Heart right ventricle (tissue), 16 donors: ENCODE results near the gene GOLT1A. TPM values are rescaled to one million over a fixed set of nuclear protein-coding genes. Genes with fewer than 3 reads are reported as not detected.

Experiments used
- ATAC-seq, 8 donors: fragments of 200-7000 bp; cut with Tn5 transposase; one replicate each; pipeline ENCODE4 v1.9.1; 2020; ENCODE audit warnings: mild to moderate bottlenecking in 8 of 8, moderate library complexity in 8 of 8, moderate number of reproducible peaks in 1 of 8
- DNase-seq, 2 donors: peaks; one replicate each; pipeline ENCODE4 v3.0.0-alpha.2; 2020
- H3K27ac ChIP-seq, 10 donors: fragments of 200-600 bp; sonication (generic) in 2 of 10; one replicate each; pipeline versions ENCODE4 v1.5.0 to v1.8.0; 2020 to 2022; ENCODE audit warnings: mild to moderate bottlenecking in 3 of 10
- H3K27me3 ChIP-seq, 7 donors: fragments of 200-600 bp; one replicate each; pipeline ENCODE4 v1.8.0; 2021 to 2022; ENCODE audit warnings: mild to moderate bottlenecking in 2 of 7
- H3K36me3 ChIP-seq, 9 donors: fragments of 200-600 bp; sonication (generic) in 1 of 9; one replicate each; pipeline versions ENCODE4 v1.5.0 to v1.8.0; 2020 to 2022; ENCODE audit warnings: mild to moderate bottlenecking in 2 of 9
- H3K4me1 ChIP-seq, 9 donors: fragments of 200-600 bp; sonication (generic) in 1 of 9; one replicate each; pipeline versions ENCODE4 v1.5.0 to v1.8.0; 2020 to 2022; ENCODE audit warnings: mild to moderate bottlenecking in 4 of 9
- H3K4me3 ChIP-seq, 10 donors: fragments of 200-600 bp; sonication (generic) in 2 of 10; one replicate each; pipeline versions ENCODE4 v1.5.0 to v1.8.0; 2020 to 2022; ENCODE audit warnings: mild to moderate bottlenecking in 7 of 10, moderate library complexity in 2 of 10
- H3K9me3 ChIP-seq, 11 donors: fragments of 200-600 bp in 10 of 11; sonication (generic) in 2 of 11; one replicate each; pipeline versions ENCODE4 v1.5.0 to v1.8.0; 2013 to 2022; ENCODE audit warnings: mild to moderate bottlenecking in 2 of 11, control low read depth in 1 of 11, moderate library complexity in 1 of 11
- WGBS, 2 donors: extraction: QIAGEN DNeasy Blood & Tissue Kit; methylation state at CpG; one replicate each; pipeline ENCODE4 v1.1.7; 2013; ENCODE audit warnings: inconsistent platforms in 1 of 2; 5-methylcytosine and 5-hydroxymethylcytosine counted together
- intact Hi-C, 10 donors: fragments of 100-400 bp; cut with DNase I; formaldehyde crosslinking; loops; one replicate each; pipeline versions ENCODE4 v1.11.1 to v1.14.2; 2022
- polyA plus RNA-seq, 2 donors: library from polyadenylated mRNA; stranded (reverse); fragments of 200-250 nt; gene quantifications; one replicate each; pipeline ENCODE4 v1.2.3, GENCODE V29; 2013
- total RNA-seq, 10 donors: library from RNA; stranded (reverse); fragmentation: NEBNext Ultra II Directional in 3 of 10; extraction: Animal tissue kit (Norgen Biotek cat#: 25700) in 3 of 10; gene quantifications; one replicate each; pipeline versions ENCODE4 v1.2.1 to v1.2.4, GENCODE V29; 2021 to 2023
- TF ChIP-seq, protein P1 (sequence below), 9 donors: fragments of 200-600 bp; sonication (generic) in 2 of 9; IDR thresholded peaks; one replicate each; pipeline versions ENCODE4 v1.5.0 to v1.8.0; 2021 to 2022; ENCODE audit warnings: antibody characterized with exemption in 9 of 9, mild to moderate bottlenecking in 5 of 9, moderate library complexity in 1 of 9
- donor health status: Arrhythmogenic right ventricular cardiomyopathy.
- donor health status: ischemic (EF 13 %, LVEDD 7.1; RV severe dilation, severe dysfunction).
- donor health status: healthy with polysubstance abuse.
- donor health status: DM: no; HTN: yes; CAD: no.
- donor health status: DM: no; HTN: no; CAD: no.
- donor health status: ischemic (EF 25% LVEDD 6.9; RV normal size, moderate dysfunction).
- donor health status: ischemic (EF 25% LVEDD 5.7; RV mildly dilated, moderate dysfunction).
- donor health status: healthy.
- donor health status: DM: yes; HTN: yes; CAD: no.
- donor health status: Ischemic cardiomyopathy.
- donor health status: ischemic (EF 35%, LVEDD 5.7; RV mildly dilated, moderate dysfunction).
- donor health status: nonischemic (EF 11% LVEDD 7.7; RV severe dilation, severe dysfunction).
- donor health status: DM: yes; HTN: yes; CAD: no.
- donor health status: PGD.
- donor health status: ischemic (EF 29% LVEDD 5.4; RV normal size, mild dysfunction).
- donor health status: nonischemic (EF 23%, LVEDD 6.1; RV moderate dilation, normal function).

The GOLT1A gene
- total and polyA plus RNA-seq, 12 donors: 0.43 TPM; not detected in 11

GRCh38 chr1:204203206-204203767 lies 10.5 kb downstream of the GOLT1A start:
- ATAC-seq: no peak
- H3K36me3 ChIP-seq: no peaks in the 10 kb centered on the region
- peaks cover 0 to 17% (median 8%) of the 10 kb centered on the region in 9 donors for H3K4me1 ChIP-seq
- TF ChIP-seq, protein P1, sequence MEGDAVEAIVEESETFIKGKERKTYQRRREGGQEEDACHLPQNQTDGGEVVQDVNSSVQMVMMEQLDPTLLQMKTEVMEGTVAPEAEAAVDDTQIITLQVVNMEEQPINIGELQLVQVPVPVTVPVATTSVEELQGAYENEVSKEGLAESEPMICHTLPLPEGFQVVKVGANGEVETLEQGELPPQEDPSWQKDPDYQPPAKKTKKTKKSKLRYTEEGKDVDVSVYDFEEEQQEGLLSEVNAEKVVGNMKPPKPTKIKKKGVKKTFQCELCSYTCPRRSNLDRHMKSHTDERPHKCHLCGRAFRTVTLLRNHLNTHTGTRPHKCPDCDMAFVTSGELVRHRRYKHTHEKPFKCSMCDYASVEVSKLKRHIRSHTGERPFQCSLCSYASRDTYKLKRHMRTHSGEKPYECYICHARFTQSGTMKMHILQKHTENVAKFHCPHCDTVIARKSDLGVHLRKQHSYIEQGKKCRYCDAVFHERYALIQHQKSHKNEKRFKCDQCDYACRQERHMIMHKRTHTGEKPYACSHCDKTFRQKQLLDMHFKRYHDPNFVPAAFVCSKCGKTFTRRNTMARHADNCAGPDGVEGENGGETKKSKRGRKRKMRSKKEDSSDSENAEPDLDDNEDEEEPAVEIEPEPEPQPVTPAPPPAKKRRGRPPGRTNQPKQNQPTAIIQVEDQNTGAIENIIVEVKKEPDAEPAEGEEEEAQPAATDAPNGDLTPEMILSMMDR (IDR thresholded peaks at IDR 0.05): no peak
- peaks cover 0 to 34% (median 26%) of the 10 kb centered on the region in 7 donors for H3K27me3 ChIP-seq
- H3K9me3 ChIP-seq: no peaks in the 10 kb centered on the region
- 83 to 93% methylated on average over 5 of the region's 5 CpGs for WGBS, 2 donors
- H3K4me3 ChIP-seq: no peak overlapping the region
- H3K27ac ChIP-seq: no peak overlapping the region
- intact Hi-C loops: loop anchor here in 1 of 10 donors (10.0 kb wide), 1 partner anchor 338 kb away; the partner anchor contains the start of gene SNRPE
- no peak for DNase-seq

DNA sequence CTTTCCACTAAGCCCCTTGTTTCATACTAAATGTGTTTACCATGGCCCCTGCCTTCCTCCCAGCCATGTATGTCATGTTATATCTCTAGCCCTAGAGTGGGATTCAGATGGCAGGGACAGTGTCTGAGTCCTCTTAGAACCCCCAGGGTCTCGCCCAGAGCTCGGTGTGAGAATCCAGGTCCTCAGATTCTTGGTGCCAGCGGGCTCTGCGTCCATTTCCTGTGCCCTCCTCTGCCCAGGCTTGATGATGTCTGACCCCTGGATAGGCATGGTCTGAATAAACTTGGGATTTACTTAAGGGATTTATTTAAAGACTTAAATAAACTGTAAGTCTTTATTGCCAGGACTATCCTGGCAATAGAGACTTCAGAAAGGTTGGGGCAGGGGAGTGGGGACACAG lies 11.3 kb downstream of the GOLT1A start:
- peaks cover 0 to 34% (median 21%) of the 10 kb centered on the region in 7 donors for H3K27me3 ChIP-seq
- no peaks in the 10 kb centered on the region for H3K36me3 ChIP-seq
- DNase-seq (no peak), ATAC-seq (no peak)
- no peak overlapping the region for H3K4me3 ChIP-seq
- intact Hi-C loops: loop anchor here in 1 of 10 donors (10.0 kb wide), 1 partner anchor 338 kb away; the partner anchor contains the start of gene SNRPE
- TF ChIP-seq, protein P1 (IDR thresholded peaks at IDR 0.05): no peak
- H3K27ac ChIP-seq: no peak overlapping the region
- no peaks in the 10 kb centered on the region for H3K9me3 ChIP-seq
- peaks cover 0 to 19% (median 8%) of the 10 kb centered on the region in 9 donors for H3K4me1 ChIP-seq
- 90 to 94% methylated on average over 4 of the region's 4 CpGs for WGBS, 2 donors

DNA sequence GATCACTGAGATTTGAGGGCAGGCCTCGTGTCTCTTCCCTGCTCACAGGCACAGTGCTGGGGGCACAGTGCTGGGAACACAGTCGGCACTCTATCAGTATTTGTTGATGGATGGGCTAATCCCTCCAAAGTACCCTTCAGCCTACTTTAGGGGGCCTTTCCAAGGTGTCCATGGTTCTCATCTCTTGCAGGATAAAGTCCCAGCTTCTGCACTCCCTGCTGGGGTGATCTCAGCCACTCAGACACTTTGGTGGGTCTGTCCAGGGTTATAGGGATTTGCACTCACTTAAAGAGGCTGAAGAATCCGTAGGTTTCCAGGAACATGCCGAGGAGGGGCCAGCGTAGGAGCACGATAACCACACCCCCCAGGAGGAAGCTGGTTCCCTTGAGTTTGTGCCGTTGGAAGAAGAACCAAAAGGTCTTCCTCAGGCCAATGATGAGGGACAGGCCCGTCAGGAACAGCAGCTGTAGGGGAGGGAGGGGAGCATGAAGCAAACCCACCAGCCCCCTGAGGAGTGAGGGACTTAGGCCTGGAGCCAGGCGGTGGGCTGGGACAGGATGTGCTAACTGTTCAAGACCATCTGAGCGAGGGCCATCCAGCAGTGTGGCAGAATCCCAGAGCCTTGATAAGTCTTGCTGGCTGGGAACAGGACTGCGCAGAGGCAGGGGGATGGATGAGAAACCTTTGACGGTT lies 12.3 kb downstream of the GOLT1A start:
- no peak overlapping the region for H3K27ac ChIP-seq
- intact Hi-C loops: loop anchor here in 1 of 10 donors (10.0 kb wide), 1 partner anchor 337 kb away; the partner anchor contains the start of gene SNRPE
- no peaks in the 10 kb centered on the region for H3K36me3 ChIP-seq
- no peak overlapping the region for H3K4me3 ChIP-seq
- TF ChIP-seq, protein P1 (IDR thresholded peaks at IDR 0.05): no peak
- 77 to 79% methylated on average over 12 of the region's 12 CpGs for WGBS, 2 donors
- ATAC-seq (no peak), DNase-seq (no peak)
- no peaks in the 10 kb centered on the region for H3K9me3 ChIP-seq
- H3K27me3 ChIP-seq: peaks cover 0 to 26% (median 19%) of the 10 kb centered on the region in 7 donors
- peaks cover 0 to 19% (median 8%) of the 10 kb centered on the region in 9 donors for H3K4me1 ChIP-seq

DNA sequence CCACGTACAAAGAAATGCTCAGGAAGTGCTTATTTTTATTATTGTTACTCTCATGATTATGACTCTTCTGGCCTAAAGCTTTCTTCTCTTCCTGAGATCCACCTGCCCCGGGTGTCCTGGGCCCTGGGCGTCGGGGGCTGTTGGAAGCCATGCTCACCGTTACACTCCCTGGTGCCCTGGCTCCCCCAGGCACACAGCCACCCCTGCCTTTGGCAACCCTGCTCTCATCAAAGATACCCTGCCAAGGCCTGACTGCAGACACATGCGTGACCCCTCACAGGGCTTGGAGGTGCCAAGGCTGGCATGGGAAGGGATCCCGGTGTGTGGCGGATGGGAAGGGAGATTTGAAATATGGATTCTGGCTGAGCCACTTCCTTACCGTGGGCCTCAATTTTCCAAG lies 14.2 kb downstream of the GOLT1A start:
- H3K4me1 ChIP-seq: peaks cover 0 to 19% (median 8%) of the 10 kb centered on the region in 9 donors
- H3K27ac ChIP-seq: peak overlapping the region in 2 of 10 donors; percentile 20 to 33
- peak in 1 of 2 donors; percentile 27 for DNase-seq
- no peak overlapping the region for H3K4me3 ChIP-seq
- peaks cover 0 to 19% (median 11%) of the 10 kb centered on the region in 7 donors for H3K27me3 ChIP-seq
- intact Hi-C loops: loop anchor here in 1 of 10 donors (5.0 kb wide), 1 partner anchor 37 kb away; no protein-coding TSS in a partner anchor
- TF ChIP-seq, protein P1 (IDR thresholded peaks at IDR 0.05): no peak
- peak in 7 of 8 donors; percentile 48 to 68 (median 57) for ATAC-seq
- WGBS, 2 donors: 62 to 69% methylated on average over 9 of the region's 9 CpGs
- no peaks in the 10 kb centered on the region for H3K9me3 ChIP-seq
- no peaks in the 10 kb centered on the region for H3K36me3 ChIP-seq
